Loucy (cell line): ENCODE measurements around the gene CPEB4.

Experiments used
- CTCF ChIP-seq: fragments of 200-600 bp; sonication (generic); conservative IDR thresholded peaks from 2 replicates; pipeline ENCODE4 v1.5.1; 2014; ENCODE audit warnings: mild to moderate bottlenecking, antibody characterized with exemption, low read length
- EZH2phosphoT487 ChIP-seq: fragments of 200-600 bp; IDR thresholded peaks from 2 replicates; pipeline ENCODE4 v1.6.1; 2018; ENCODE audit warnings: antibody characterized with exemption, mild to moderate bottlenecking, moderate library complexity, borderline replicate concordance

- TF ChIP-seq CTCF (no peak), EZH2phosphoT487 (no peak)
Measured at GRCh38 chr5:173855995-173856656, 32.0 kb upstream of the CPEB4 start.
